Epithelial cell of esophagus (primary cell): ENCODE measurements around the gene STT3B.

Experiments
- DNase-seq: peaks from one replicate; pipeline ENCODE4 v3.0.0; 2010; ENCODE audit warnings: low read depth
- H3K4me3 ChIP-seq: 2 replicates; pipeline ENCODE4 v1.5.1; 2011; ENCODE audit warnings: mild to moderate bottlenecking, low read length, control low read depth
- CTCF ChIP-seq: IDR thresholded peaks from 2 replicates; pipeline ENCODE4 v1.5.1; 2011; ENCODE audit warnings: low read depth, mild to moderate bottlenecking, low read length, control low read depth, inconsistent platforms; ENCODE audit not compliant: insufficient read depth; ENCODE audit errors: missing control alignments

Gene STT3B

GRCh38 chr3:31676556-31676955 is 143.8 kb downstream of the STT3B start:
- TF ChIP-seq CTCF, result no peak
- H3K4me3 ChIP-seq, result no peak overlapping the region
- DNase-seq, result no peak

- no peak overlapping the region for H3K4me3 ChIP-seq
- no peak for TF ChIP-seq CTCF
- DNase-seq, result no peak
These were observed 147.5 kb downstream of the STT3B start for GRCh38 chr3:31680072-31680870.
